Measurements from ENCODE around the gene SMPD2.

- TF ChIP-seq POLR2AphosphoS5 (IDR thresholded peaks at IDR 0.05; ENCODE audit: borderline replicate concordance, low read depth, low read length): no peak
- TF ChIP-seq FOXP2 (optimal IDR thresholded peaks at IDR 0.05; ENCODE audit: control extremely low read depth, extremely low read length, insufficient read depth): no peak
Measured at GRCh38 chr6:109393157-109393885, 47.2 kb upstream of the SMPD2 start.
